Esophagus squamous epithelium (tissue), 5 donors: ENCODE data around the gene VIPR1. TPM values are rescaled to one million over a fixed set of nuclear protein-coding genes. Genes with fewer than 3 reads are reported as not detected.

Experiments used
- DNase-seq: peaks from one replicate; lab custom pipeline; 2025; lab: John Stamatoyannopoulos, UW
- H3K27ac ChIP-seq, 4 donors: fragments of 200-600 bp; sonication (generic); one replicate each; pipeline ENCODE4 v1.5.1; 2016 to 2019; ENCODE audit warnings: mild to moderate bottlenecking in 1 of 4
- H3K27me3 ChIP-seq, 4 donors: fragments of 200-600 bp; sonication (generic); 1 replicate in 3 of 4; 2 replicates in 1 of 4; pipeline versions ENCODE4 v1.5.1 to v1.6.0; 2017 to 2021; ENCODE audit warnings: antibody characterized with exemption in 1 of 4
- H3K36me3 ChIP-seq, 3 donors: fragments of 200-600 bp; sonication (generic); one replicate each; pipeline ENCODE4 v1.5.1; 2016 to 2019
- H3K4me1 ChIP-seq, 3 donors: fragments of 200-600 bp; sonication (generic); one replicate each; pipeline ENCODE4 v1.5.1; 2017 to 2019
- H3K4me3 ChIP-seq, 4 donors: fragments of 200-600 bp; sonication (generic); 1 replicate in 3 of 4; 2 replicates in 1 of 4; pipeline ENCODE4 v1.5.1; 2016 to 2019; ENCODE audit warnings: mild to moderate bottlenecking in 2 of 4, moderate library complexity in 1 of 4
- H3K9me3 ChIP-seq, 3 donors: fragments of 200-600 bp; sonication (generic); one replicate each; pipeline ENCODE4 v1.5.1; 2016 to 2019
- POLR2A ChIP-seq, 4 donors: fragments of 450-650 bp; IDR thresholded peaks; one replicate each; pipeline ENCODE4 v1.6.1; 2017; ENCODE audit warnings: antibody characterized with exemption in 4 of 4, mild to moderate bottlenecking in 4 of 4, moderate library complexity in 3 of 4
- WGBS, 2 donors: methylation state at CpG; one replicate each; pipeline ENCODE4 v1.1.5; 2018; 5-methylcytosine and 5-hydroxymethylcytosine counted together
- intact Hi-C: fragments of 100-400 bp; cut with DNase I; formaldehyde crosslinking; loops from one replicate; pipeline ENCODE4 v1.15.0; 2022
- total RNA-seq, 4 donors: library from RNA; depleted of rRNA; stranded (reverse); fragments of >200 nt; gene quantifications; one replicate each; pipeline ENCODE4 v1.1.0, GENCODE V29; 2016
- TF ChIP-seq, protein P1 (sequence below), 6 experiments: fragments of 450-650 bp in 4 of 6; fragments of 200-600 bp in 2 of 6; sonication (generic) in 2 of 6; IDR thresholded peaks; one replicate each; pipeline ENCODE4 v1.5.1; 2016 to 2019; ENCODE audit warnings: antibody characterized with exemption in 6 of 6, mild to moderate bottlenecking in 4 of 6, moderate library complexity in 4 of 6
- donor health status: DM: yes; HTN: yes; CAD: no.

Gene VIPR1
- total RNA-seq, 4 donors from 2014 or later, result 3.6 to 15.4 (median 8.6) TPM

DNA sequence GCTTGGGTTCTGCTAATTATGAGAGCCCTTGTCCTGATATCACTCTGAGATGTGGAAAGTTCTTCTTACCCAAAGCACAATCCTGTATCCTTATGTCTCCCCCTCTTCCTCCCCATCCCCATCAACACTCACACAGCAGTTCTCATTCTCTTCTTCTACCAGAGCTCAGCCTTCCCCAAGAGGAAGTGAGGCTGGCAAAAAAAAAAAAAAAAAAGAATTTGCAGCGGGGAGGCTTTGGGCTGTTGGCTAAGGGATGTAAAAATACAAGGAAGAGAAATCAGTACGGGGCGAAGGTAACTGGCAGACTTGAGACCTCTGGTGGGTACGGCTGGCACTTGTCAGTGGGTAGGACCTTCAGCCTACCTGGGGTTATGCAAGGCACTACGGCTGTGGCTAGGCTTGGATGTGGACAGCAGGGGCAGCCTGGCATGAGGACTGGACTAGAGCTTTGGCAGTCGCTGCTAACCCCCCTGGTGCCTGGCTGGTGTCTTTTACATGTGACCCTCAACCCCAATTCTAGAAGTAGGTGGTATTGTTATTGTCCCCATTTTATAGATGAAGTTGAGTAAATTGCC is 5.4 kb downstream of the VIPR1 start:
- DNase-seq, result no peak
- H3K4me1 ChIP-seq, result peaks cover 0 to 54% (median 11%) of the 10 kb centered on the region in 3 donors

DNA sequence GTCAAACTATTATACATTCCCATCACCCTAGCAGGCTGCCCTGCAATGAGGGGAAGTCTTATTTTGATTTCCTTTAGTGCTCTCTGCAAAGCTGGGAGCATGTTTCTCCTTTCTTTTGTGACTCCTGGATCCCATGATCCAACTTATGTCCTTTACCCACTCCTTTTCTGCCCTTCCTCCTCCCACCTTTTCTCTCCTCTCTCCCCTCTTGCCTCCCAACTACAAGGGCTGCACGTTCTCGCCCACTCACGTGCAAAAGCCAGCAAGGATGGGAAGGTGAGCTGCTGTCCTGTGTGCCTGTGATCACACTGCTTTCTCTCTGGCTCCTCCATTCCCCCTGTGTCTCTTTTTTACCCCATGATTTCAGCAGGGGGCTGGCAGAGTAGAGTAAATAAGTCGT is 6.1 kb downstream of the VIPR1 start:
- no peak for DNase-seq
- H3K4me1 ChIP-seq, result peaks cover 0 to 54% (median 7%) of the 10 kb centered on the region in 3 donors
- intact Hi-C loops, result no loop called here

More for the DNA sequence above, 5.4 kb downstream of the VIPR1 start:
- no peaks in the 10 kb centered on the region for H3K9me3 ChIP-seq
- no peak overlapping the region for H3K4me3 ChIP-seq
- intact Hi-C loops, result no loop called here
- H3K27ac ChIP-seq, result peak overlapping the region in 1 of 4 donors; percentile 43
- peaks cover 0 to 5% (median 0%) of the 10 kb centered on the region in 4 donors for H3K27me3 ChIP-seq
- TF ChIP-seq, protein P1, sequence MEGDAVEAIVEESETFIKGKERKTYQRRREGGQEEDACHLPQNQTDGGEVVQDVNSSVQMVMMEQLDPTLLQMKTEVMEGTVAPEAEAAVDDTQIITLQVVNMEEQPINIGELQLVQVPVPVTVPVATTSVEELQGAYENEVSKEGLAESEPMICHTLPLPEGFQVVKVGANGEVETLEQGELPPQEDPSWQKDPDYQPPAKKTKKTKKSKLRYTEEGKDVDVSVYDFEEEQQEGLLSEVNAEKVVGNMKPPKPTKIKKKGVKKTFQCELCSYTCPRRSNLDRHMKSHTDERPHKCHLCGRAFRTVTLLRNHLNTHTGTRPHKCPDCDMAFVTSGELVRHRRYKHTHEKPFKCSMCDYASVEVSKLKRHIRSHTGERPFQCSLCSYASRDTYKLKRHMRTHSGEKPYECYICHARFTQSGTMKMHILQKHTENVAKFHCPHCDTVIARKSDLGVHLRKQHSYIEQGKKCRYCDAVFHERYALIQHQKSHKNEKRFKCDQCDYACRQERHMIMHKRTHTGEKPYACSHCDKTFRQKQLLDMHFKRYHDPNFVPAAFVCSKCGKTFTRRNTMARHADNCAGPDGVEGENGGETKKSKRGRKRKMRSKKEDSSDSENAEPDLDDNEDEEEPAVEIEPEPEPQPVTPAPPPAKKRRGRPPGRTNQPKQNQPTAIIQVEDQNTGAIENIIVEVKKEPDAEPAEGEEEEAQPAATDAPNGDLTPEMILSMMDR (IDR thresholded peaks at IDR 0.05), result no peak
- TF ChIP-seq POLR2A (IDR thresholded peaks at IDR 0.05), result no peak
- 37 to 57% methylated on average over 4 to 6 of the region's 6 CpGs for WGBS, 2 donors
- no peaks in the 10 kb centered on the region for H3K36me3 ChIP-seq

DNA sequence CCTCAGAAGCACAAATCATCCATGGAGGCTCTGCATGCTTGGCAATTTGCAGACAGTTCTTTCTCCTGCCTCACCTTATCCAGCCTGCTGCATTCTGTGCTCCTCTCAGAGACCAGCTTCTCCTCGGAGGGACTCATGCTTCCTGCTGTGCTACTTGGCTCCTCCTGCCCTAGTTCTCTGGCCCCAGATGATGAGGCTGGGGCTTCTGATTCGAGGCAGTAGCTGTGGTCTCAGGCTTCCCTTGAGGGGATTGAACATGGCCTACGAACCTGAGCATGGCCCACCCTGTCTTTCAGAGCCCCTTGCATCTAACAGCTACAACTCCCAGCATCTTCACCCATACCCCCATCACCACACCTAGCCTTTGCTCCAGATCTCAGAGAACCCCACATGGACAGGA is 6.7 kb downstream of the VIPR1 start:
- DNase-seq, result no peak
- Histone ChIP-seq H3K27me3 (no peaks in the 10 kb centered on the region), H3K4me3 (no peak overlapping the region), H3K36me3 (no peaks in the 10 kb centered on the region), H3K27ac (no peak overlapping the region), H3K9me3 (no peaks in the 10 kb centered on the region), H3K4me1 (peaks cover 0 to 54% (median 7%) of the 10 kb centered on the region in 3 donors)
- WGBS, 2 donors, result 43 to 68% methylated on average over 1 to 3 of the region's 3 CpGs
- no peak for TF ChIP-seq POLR2A (IDR thresholded peaks at IDR 0.05)
- TF ChIP-seq, protein P1 (IDR thresholded peaks at IDR 0.05), result no peak
- intact Hi-C loops, result no loop called here

More for the DNA sequence above, 6.1 kb downstream of the VIPR1 start:
- TF ChIP-seq, protein P1 (IDR thresholded peaks at IDR 0.05), result no peak
- no peak for TF ChIP-seq POLR2A (IDR thresholded peaks at IDR 0.05)
- Histone ChIP-seq H3K27ac (no peak overlapping the region), H3K9me3 (no peaks in the 10 kb centered on the region), H3K36me3 (no peaks in the 10 kb centered on the region), H3K27me3 (no peaks in the 10 kb centered on the region), H3K4me3 (no peak overlapping the region)
- WGBS, 2 donors, result 55 to 63% methylated on average over 4 of the region's 4 CpGs

DNA sequence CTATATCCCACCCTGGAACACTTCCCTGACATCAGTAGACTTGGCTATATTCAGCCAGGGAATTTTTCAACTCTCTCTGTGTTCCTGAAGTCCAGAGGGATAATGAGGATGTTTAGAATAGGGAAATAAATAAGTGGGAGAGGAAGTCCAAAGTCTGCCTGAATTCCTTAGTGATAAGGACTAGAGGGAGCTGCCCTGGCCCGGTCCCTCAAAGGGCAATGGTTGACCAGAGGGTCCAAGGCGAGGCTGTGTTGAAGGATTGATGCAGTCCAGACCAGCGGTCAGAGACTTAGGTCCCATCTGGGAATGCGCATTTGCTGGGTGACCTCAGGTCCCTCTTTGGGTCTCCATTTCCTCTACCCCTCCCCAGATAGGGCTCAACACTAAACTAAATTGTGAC is 7.9 kb downstream of the VIPR1 start:
- Histone ChIP-seq H3K9me3 (no peaks in the 10 kb centered on the region), H3K27ac (no peak overlapping the region), H3K27me3 (no peaks in the 10 kb centered on the region), H3K36me3 (no peaks in the 10 kb centered on the region), H3K4me1 (peaks cover 7 to 62% (median 17%) of the 10 kb centered on the region in 3 donors), H3K4me3 (no peak overlapping the region)
- WGBS, 2 donors, result 66 to 85% methylated on average over 4 of the region's 4 CpGs
- TF ChIP-seq, protein P1 (IDR thresholded peaks at IDR 0.05), result no peak
- no peak for TF ChIP-seq POLR2A (IDR thresholded peaks at IDR 0.05)
- intact Hi-C loops, result no loop called here
- no peak for DNase-seq

DNA sequence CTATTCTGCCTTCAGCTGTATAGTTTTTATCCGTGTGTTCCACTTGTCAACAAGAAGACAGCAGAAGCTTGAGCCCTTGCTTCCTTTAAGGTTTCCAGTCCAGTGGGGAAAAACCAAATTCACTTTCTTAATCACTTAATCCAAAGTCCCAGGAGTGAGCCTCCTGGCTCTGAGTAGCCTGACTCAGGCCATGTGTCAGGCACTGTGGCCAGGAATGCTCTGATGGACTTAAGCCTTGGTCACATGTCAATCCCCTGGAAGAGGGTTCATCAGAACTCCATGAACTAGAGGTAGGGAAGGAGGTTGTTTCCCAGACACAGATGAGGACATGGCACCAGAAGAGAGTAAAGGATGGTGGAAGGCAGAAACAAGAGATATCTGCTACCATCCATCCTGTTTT is 8.8 kb downstream of the VIPR1 start:
- no peaks in the 10 kb centered on the region for H3K9me3 ChIP-seq
- H3K27ac ChIP-seq, result no peak overlapping the region
- WGBS, 2 donors, result 71 to 75% methylated on average over 1 of the region's 1 CpG
- no peak overlapping the region for H3K4me3 ChIP-seq
- TF ChIP-seq POLR2A (IDR thresholded peaks at IDR 0.05), result no peak
- TF ChIP-seq, protein P1 (IDR thresholded peaks at IDR 0.05), result no peak
- DNase-seq, result no peak
- H3K4me1 ChIP-seq, result peaks cover 8 to 71% (median 21%) of the 10 kb centered on the region in 3 donors
- no peaks in the 10 kb centered on the region for H3K27me3 ChIP-seq
- intact Hi-C loops, result no loop called here
- H3K36me3 ChIP-seq, result no peaks in the 10 kb centered on the region
